Stimulated activated CD4-positive, alpha-beta T cell treated with anti-CD3 and anti-CD28 coated beads, Interleukin-1b, Interleukin-23, amount 100 ng/mL, for 48 hours (primary cell): ENCODE data around the gene SFMBT1.

ENCODE experiments used
- DNase-seq: peaks from one replicate; pipeline ENCODE4 v3.0.0-alpha.2; 2020

The SFMBT1 gene

DNA sequence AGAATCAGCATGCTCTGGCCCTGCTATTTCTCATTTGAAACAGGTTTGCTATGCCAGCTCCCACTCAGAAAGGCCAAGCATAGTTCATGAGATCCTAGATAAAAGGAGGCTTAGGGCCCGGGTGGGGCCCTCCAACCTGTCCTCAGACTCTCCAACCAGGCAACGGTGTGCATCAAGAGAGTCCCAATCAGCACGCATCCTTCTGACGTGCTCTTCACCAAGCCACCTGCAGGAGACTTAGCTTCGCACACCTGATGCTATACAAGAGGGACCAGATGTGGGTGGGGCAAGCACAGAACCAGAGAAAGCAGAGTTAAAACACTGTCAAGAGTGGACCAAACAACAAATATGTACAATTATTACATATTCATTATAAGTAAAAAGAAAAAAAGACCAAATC lies 165.8 kb downstream of the SFMBT1 start:
- no peak for DNase-seq

DNA sequence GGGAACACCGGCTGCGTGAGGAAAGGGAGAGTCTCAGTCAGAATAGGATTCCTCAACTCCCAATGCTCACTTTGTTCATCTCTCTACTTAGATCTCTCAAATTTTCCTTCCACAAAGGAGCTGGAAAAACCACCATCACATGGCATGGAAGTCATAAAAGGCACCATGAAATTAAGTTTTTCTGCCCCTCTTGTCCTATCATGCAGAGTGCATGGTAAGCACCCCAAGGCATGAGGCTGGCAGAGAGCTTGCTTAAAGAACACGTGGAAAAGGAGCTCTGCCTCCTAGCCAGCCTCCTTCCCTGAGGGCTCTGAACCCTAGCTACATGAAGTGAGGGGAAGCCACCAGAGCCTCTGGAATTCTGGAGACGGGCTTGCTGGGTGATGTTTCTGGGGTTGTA lies 166.3 kb downstream of the SFMBT1 start:
- no peak for DNase-seq

DNA sequence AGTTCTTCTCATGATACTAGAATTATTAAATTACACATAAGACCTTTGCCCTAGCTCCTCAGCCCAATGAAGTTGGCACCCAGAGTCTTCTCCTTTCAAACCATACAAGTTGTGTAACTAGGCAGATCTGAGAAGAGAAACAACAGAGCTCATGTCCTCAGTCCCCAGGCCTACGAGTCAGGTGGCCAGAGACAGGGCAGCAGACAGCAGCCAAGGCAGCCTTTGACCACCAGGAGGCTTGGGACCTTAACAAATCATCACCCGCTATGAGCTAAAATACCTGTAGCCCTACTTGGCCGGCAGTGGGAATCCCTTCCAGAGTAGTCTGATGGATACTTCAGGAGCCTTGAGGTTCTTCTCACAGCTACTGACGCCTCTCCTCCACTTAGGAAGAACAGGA lies 166.8 kb downstream of the SFMBT1 start:
- no peak for DNase-seq

DNA sequence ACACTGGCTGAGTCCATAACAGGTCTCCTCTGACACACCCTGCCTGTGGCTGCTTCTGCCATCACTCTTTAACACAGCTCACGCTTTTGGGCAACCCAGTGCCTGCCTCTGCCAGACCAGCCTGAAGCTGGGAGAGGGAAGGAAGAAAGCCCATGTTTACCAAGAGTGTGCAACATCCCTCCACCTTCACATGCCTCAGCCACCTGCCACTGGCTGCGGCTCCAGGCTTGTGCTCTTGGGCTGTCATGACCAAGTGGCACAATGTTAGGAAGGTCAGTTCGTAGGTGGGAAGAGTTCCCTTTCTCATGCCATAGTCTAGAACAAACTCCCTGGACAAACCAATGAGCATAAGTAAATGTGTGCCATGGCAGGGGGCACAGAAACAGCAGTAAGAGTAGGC lies 168.8 kb downstream of the SFMBT1 start:
- no peak for DNase-seq

DNA sequence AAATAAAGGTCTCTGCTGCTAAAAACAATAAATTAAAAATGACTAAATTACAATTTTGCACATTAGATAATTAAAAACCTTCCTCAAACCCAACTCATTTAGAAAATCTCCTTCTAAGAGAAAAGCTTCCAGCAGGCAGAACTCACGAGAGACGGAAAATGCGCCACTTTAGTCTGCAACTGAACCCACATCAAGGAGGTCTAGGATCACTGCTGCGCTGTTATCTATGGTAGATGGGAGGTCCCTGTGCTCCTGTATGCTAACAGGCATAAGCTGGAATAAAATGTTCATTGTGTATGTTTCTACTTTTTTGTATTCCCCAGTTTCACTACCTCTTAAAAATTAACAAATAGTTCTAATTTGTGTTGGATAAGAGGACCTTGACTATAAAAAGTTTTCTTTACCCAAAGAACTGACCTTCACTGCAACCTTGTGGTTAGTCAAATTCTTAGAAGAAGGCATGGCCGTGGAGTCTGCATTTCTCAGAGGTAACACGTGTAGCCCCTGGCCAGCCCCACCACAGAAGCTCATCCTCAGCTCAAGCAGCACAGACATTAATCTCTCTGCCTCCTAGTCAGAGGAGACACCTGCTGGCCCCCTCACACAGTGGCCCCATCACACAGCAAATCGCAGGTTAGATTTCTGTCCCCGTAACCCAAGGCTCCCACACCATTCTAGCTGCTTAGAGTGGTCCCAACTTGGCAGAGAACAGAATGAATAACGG lies 170.8 kb downstream of the SFMBT1 start:
- no peak for DNase-seq

DNA sequence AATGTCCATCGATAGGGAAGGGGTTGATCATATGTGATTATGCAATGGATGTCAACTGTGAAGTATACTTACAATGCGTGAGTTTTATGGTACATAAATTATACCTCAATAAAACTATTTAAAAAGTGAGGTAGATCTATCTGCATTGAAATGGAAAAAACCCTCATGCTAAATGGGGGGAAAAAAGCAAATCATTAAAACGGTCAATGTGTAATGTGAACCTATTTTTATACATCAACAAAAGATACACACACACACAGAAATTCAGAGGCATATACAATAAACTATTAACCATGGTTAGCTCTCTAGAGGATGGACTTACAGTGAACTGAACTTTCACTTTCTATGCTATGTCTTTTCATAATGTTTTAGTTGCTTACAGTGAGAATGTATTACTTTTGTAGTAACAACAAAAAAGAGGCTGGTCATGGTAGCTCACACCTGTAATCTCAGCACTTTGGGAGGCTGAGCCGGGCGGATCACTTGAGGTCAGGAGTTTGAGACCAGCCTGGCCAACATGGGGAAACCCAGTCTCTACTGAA lies 171.6 kb downstream of the SFMBT1 start:
- DNase-seq = no peak

DNA sequence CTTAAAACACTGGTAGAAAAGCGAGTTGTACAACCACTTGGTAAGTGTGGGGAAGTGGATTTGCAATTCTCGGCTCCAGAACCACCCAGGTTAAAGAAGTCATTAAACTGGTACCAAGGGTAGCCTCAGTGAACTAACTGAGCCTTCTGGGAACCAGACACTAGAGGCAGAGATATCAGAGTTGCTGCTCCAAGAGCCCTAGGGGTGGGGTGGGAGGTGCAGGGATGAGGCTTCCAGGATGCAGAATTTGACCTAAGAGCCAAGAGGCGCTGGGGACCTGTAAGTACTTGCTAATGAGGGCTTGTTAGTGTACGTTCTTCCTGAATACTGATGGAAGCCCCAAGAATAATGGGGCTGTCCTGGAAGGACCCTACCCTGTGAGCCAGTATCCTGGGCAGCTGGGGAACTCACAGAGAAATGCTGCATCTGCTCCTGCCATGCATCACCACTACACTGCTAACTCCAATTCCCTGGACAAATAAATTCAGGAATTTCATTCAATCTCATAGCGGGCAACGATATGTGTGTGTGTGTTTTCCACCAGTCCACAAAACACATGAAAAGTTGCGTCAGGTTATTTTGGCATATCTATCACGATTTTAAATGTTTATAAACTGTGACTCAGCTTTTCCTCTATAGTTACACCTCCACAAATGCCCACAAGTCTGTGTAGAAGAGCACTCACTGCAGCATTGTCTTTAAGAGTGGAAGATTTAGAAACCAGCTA lies 172.3 kb downstream of the SFMBT1 start:
- DNase-seq = no peak

DNA sequence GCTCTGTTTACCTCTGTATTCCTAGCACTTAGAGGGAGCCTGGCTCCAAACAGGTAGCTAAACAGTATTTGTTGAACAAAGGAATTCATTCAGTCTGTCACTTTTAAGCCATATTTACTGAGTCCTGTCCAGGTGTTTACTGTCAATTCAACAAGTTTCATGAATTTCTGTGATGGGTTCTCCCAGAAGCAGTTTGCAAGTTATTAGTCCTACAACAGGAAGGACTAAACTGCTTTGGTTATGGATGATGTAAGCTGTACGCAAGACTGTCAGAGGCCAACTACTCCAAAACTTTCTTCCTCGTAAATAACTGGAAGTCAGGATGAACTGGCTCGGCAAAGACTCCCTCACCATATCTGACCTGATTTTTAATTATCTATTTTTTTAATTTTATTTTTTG lies 173.6 kb downstream of the SFMBT1 start:
- DNase-seq = no peak

DNA sequence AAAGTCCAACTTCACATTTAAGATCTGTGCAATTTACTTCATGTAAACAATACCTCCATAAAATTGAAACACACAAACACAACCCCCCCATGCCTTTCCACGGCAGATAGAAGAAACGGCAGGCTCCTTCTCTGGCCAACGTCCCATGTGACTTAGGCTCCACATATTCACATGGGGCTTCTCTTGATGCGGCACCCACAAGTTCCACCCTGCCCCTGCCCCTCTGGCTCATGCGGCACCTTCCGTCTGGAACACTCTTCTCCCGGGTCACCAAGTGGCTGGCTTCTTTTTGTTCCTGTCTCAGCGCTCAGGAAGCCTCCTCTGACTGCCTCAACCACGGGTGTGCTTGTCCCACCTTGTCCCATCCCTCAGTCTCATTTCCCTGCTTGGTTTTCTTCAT lies 174.1 kb downstream of the SFMBT1 start:
- DNase-seq = no peak

DNA sequence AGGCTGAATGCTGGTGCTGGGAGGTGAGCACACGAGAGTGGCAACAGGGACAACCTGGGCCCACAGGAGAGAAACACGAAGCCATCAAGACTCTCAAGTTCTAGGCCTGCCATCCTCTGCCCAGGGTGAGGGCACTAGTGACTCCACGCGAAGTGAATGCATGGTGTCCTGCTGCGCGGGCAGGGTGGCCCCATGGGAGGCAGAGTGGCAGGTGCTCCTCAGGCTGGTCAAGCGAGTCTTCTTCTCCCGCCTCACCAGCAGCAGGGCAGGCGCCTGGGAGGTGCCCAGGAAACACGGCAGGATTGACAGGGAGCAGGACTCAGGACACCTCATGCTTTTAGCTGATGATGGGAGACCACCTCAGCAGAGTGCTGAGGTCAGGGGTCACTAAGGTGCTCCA lies 175.4 kb downstream of the SFMBT1 start:
- no peak for DNase-seq

DNA sequence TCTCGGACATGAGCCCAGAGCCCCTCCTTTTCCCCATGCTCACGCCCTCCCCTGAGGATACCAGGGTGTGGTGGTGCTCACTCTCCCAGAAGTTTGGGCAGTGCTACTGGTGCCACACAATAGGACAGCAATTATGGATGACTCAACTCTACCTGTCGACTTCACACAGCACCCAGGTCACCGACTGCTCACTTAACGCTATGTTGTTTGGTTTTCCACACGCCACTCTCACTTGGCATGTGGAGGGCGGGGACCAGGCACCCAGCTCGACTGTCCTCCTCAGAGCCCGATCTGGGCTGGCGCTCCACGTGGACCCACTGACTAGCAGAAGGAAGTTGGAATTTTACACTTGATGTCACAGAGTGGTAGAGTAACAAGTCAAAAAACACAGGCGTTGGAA lies 179.4 kb downstream of the SFMBT1 start:
- no peak for DNase-seq

DNA sequence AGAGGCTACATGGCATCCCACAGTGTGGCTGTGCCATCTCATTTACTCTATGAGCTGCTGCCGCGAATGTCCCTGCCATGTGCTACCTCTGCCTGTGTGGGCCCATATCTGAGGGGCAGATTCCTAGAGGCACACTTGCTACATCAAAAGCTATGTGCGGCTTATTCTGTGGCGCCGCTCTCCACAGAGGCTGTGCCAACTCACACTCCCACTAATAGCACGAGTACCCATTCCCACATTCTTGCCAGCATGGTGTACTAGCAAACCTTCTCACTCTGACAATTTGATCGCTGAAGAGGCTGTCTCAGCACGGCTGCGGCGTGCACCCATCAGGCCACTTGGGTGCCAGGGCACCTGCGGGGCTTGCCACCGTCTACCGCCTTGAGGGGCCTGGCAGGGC lies 179.9 kb downstream of the SFMBT1 start:
- DNase-seq = no peak

DNA sequence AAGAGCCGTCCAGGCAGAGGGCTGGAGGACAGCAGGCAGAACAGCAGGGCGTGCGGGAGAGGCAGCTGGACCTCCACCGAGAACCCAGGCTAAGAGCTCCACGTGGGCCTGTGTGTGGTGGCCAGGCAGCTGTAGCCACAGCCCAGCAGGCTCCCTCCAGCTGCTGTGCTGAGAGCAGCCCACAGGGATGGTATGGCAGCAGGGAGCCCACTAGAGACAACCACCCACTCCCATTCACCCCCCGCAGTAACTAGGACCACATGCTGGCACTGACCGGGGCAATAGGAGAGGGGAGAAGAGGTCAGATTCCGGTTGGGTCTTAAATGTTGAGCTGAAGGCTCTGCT lies 185.5 kb downstream of the SFMBT1 start:
- no peak for DNase-seq

DNA sequence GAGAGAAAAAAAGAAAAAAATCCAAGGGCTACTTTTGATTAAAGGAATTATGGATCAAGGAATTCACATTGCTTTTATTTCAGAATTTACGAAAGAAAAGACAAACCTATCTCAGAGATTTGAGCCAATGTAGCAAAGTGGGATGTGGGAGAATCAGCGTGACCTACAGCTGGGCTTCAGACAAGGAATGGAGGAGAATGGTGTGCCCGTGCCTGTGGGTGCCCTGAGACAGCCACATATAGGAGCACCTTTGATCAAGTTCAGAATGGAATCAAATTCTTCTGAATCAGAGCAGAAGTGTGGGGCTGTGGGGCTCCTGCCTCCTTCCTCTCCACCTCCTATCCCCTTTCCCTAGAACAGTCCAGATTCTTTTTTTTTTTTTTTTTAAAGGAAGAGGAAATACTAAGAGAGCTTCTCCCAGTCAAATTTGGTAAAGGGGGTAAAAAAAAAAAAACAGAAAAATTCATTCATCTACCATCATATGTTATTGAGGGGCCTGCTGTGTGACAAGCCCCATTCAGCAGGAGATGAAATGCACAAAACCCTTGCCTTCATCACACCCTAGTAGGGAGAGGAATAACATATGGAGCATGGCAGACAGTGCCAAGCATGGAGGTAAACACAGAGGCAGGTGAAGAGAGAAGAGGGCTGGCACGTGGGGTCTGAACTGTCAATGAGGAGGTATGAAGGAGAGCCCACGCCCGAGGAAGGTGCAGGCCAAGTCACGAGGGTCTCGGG lies 186.0 kb downstream of the SFMBT1 start:
- DNase-seq = no peak

DNA sequence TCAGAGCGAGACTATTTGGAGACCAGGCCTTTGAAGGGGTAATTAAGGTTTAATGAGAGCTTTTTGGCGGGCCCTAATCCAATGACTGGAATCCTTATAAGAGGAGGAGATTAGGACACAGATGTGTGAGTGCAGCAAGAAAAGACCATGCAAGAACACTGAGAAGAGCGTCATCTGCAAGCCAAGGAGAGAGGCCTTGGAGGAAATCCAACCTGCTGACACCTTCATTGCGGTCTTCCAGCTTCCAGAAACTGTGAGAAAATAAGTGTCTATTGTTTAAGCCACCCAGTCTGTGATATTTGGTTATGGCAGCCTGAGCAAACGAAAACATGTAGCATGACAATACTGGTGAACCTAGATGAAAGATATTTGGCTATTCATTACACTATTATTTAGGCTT lies 188.0 kb downstream of the SFMBT1 start:
- DNase-seq = no peak

DNA sequence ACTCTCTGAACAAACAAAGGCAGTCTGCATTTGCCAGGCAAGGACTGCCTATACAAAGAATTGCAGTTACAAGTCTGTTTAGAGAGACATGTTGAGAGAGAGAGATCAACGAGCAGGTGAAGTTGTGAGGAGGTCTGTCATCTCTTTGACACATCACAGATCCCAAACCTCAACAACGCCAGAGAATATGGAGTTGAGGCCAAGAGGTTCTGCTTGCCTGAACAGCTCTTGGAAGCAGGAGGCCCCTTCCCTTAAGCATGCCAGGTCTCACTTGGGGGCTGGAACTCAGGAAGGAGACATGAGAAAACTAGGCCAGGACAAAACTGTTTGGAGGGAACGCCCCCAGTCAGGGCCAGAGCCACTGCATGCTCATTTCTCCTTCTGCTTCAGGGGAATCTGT lies 188.7 kb downstream of the SFMBT1 start:
- no peak for DNase-seq

DNA sequence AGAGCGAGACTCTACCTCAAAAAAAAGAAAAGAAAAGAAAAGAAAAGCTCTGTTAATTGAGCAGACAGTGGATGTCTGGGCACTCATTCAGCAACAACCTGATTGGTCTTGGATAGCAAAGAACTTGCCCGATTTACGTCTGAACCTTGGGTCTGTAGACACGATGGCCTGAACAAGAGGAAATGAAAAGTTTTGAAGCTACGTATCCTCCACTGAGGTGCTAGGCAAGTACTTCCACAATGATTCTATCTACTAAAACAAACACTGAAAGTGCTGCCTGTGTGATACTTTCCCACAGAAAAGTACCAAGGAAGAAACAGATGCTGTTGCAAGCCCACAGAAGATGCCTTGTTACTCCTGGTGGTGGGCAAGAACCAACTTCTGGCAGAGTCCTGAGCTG lies 189.2 kb downstream of the SFMBT1 start:
- no peak for DNase-seq

DNA sequence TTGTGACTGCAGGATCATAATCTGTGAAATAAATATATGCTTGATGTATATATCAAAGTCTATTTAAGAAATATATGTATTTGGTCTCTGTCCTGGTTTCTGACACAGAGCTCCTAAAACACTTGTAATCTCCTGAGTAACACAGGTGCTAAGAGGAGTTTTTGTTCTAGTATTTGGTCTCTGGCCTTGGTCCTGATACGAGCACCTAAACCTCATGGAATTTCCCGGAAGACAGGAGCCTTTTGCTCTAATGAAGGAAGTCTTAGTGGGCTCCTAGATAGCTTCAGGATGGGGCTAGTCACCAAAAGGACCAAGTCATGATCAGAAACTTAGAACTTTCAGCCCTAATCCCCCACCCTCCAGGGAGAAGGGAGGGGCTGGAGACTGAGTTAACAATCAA lies 191.9 kb downstream of the SFMBT1 start:
- no peak for DNase-seq
